GM19240 (cell line): ENCODE measurements around the gene TBX4.

Source experiments
- DNase-seq: peaks from one replicate; pipeline ENCODE4 v3.0.0; 2011; ENCODE audit warnings: low spot score; ENCODE audit not compliant: insufficient read length

The TBX4 gene

GRCh38 chr17:61464130-61464842, 12.1 kb downstream of the TBX4 start:
- no peak for DNase-seq

GRCh38 chr17:61464843-61465180, 12.6 kb downstream of the TBX4 start:
- DNase-seq = no peak

GRCh38 chr17:61465550-61466237, 13.5 kb downstream of the TBX4 start:
- DNase-seq = no peak

- no peak for DNase-seq
Observed at GRCh38 chr17:61466246-61466645, 14.0 kb downstream of the TBX4 start.

- no peak for DNase-seq
Observed at GRCh38 chr17:61467416-61468262, 15.4 kb downstream of the TBX4 start.

GRCh38 chr17:61468263-61468907, 16.2 kb downstream of the TBX4 start:
- no peak for DNase-seq

GRCh38 chr17:61469474-61469873, 17.3 kb downstream of the TBX4 start:
- DNase-seq = no peak

- DNase-seq = no peak
Observed at GRCh38 chr17:61469949-61470348, 17.7 kb downstream of the TBX4 start.

GRCh38 chr17:61470530-61471136, 18.4 kb downstream of the TBX4 start:
- DNase-seq = no peak

GRCh38 chr17:61474235-61474927, 22.2 kb downstream of the TBX4 start:
- DNase-seq = no peak

GRCh38 chr17:61474934-61475333, 22.7 kb downstream of the TBX4 start:
- DNase-seq = no peak

GRCh38 chr17:61475726-61476125, 23.5 kb downstream of the TBX4 start:
- no peak for DNase-seq

GRCh38 chr17:61476476-61477203, 24.4 kb downstream of the TBX4 start:
- DNase-seq = no peak

- DNase-seq = no peak
Observed at GRCh38 chr17:61477204-61477834, 25.1 kb downstream of the TBX4 start.

- no peak for DNase-seq
Observed at GRCh38 chr17:61478026-61478789, 26.0 kb downstream of the TBX4 start.

- no peak for DNase-seq
Observed at GRCh38 chr17:61478790-61479492, 26.7 kb downstream of the TBX4 start.

- DNase-seq = no peak
Observed at GRCh38 chr17:61479493-61480413, 27.5 kb downstream of the TBX4 start.
